VCaP (cell line): ENCODE data around the gene MBNL3.

Source experiments
- H3K27ac ChIP-seq: fragments of 450-650 bp; 2 replicates; pipeline ENCODE4 v1.5.1; 2017
- CTCF ChIP-seq: fragments of 450-650 bp; conservative IDR thresholded peaks from 2 replicates; pipeline ENCODE4 v1.5.1; 2017; ENCODE audit warnings: mild to moderate bottlenecking, moderate library complexity

The MBNL3 gene

GRCh38 chrX:132393485-132393884 lies 95.4 kb downstream of the MBNL3 start:
- no peak for TF ChIP-seq CTCF
- no peak overlapping the region for H3K27ac ChIP-seq

- H3K27ac ChIP-seq: no peak overlapping the region
- TF ChIP-seq CTCF: no peak
Measured at GRCh38 chrX:132393085-132393484, 95.8 kb downstream of the MBNL3 start.

GRCh38 chrX:132390792-132391191 lies 98.0 kb downstream of the MBNL3 start:
- no peak overlapping the region for H3K27ac ChIP-seq
- no peak for TF ChIP-seq CTCF

GRCh38 chrX:132389480-132389879 lies 99.4 kb downstream of the MBNL3 start:
- TF ChIP-seq CTCF: no peak
- no peak overlapping the region for H3K27ac ChIP-seq

- no peak for TF ChIP-seq CTCF
- H3K27ac ChIP-seq: no peak overlapping the region
Measured at GRCh38 chrX:132388371-132388770, 100.5 kb downstream of the MBNL3 start.

GRCh38 chrX:132384301-132384700 lies 104.5 kb downstream of the MBNL3 start:
- no peak for TF ChIP-seq CTCF
- H3K27ac ChIP-seq: no peak overlapping the region

GRCh38 chrX:132382068-132382467 lies 106.8 kb downstream of the MBNL3 start:
- H3K27ac ChIP-seq: no peak overlapping the region

More at GRCh38 chrX:132382068-132382467, 106.8 kb downstream of the MBNL3 start:
- TF ChIP-seq CTCF: no peak
